Measurements from ENCODE around the gene PIK3CG.

PIK3CG gene

DNA sequence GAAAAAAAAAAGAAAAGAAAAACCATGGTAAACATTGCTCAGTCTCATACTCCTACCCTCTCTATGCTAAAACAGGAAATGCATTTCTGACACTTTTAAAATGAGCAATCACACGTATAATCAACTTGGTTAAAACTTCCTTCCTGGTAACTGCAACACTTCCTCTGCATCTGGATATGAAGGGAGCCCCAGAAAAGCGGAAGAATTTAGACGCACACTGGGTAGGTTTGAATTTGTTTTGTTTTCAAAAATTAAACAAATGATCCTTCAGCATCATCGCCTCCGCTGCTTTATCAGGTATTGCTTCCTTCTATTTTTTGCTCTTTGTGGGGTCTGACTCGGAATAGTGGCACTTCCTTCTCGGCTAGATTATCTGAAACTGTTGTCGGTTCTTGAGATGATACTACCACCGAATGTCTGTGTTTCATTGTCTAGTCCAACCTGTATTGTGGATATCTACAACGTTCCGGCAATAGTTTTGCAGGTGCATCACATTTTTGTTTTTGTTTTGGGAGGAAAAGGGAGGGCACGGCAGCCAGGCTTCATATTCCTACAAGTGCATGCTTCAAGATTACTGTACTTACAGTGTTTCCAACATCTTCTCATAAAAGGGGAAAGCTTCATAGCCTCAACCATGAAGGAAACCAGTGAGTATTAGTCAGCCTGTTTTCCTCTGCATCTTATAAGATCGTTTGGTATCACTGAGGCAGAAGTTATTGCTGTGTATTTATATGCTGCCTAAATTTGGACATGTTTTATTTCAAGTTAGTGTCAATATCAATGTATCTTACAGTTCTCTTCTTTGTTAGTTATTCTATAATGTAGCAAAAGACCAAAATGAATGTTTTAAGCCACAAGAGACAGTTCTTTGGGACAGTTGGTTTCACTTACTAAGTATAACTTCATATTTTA is at the start of gene PIK3CG:
PIK3CG (plus strand) TSS at position 153 of the 912 bp plus-strand sequence. CDS start 2,280 bp downstream, outside the sequence.
- TF ChIP-seq ZBTB10 (tag by site-specific recombination; IDR thresholded peaks at IDR 0.05), result no peak
- TF ChIP-seq GFI1B (tag by site-specific recombination; IDR thresholded peaks at IDR 0.05), result no peak
- TF ChIP-seq ZNF157 (tag by site-specific recombination; IDR thresholded peaks at IDR 0.05), result no peak
- TF ChIP-seq YY1 (tag by site-specific recombination; IDR thresholded peaks at IDR 0.05), result no peak
- TF ChIP-seq, protein P1, sequence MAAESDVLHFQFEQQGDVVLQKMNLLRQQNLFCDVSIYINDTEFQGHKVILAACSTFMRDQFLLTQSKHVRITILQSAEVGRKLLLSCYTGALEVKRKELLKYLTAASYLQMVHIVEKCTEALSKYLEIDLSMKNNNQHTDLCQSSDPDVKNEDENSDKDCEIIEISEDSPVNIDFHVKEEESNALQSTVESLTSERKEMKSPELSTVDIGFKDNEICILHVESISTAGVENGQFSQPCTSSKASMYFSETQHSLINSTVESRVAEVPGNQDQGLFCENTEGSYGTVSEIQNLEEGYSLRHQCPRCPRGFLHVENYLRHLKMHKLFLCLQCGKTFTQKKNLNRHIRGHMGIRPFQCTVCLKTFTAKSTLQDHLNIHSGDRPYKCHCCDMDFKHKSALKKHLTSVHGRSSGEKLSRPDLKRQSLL (tag by site-specific recombination; IDR thresholded peaks at IDR 0.05), result no peak
- no peak for TF ChIP-seq KLF7 (tag by site-specific recombination; IDR thresholded peaks at IDR 0.05; ENCODE audit: borderline replicate concordance)
- no peak for TF ChIP-seq ZNF362 (tag by site-specific recombination; IDR thresholded peaks at IDR 0.05)
- TF ChIP-seq RBAK (tag by site-specific recombination; IDR thresholded peaks at IDR 0.05), result no peak
- no peak for TF ChIP-seq ZNF404 (tag by site-specific recombination; IDR thresholded peaks at IDR 0.05)
- TF ChIP-seq SETDB1 (IDR thresholded peaks at IDR 0.05; ENCODE audit: insufficient read length, low read length), result no peak
- TF ChIP-seq ZNF677 (tag by site-specific recombination; IDR thresholded peaks at IDR 0.05), result no peak
- H3K36me3 ChIP-seq (ENCODE audit: control insufficient read depth in 2 of 2, insufficient read depth in 1 of 2, low read length in 2 of 2), result no peaks in the 10 kb centered on the region
- POLR2A ChIA-PET, result no interaction called here
- no peaks in the 10 kb centered on the region for H3K4me1 ChIP-seq (ENCODE audit: control insufficient read depth, insufficient read depth, low read length)
- H3K9me3 ChIP-seq (ENCODE audit: control insufficient read depth, insufficient read depth, low read depth, low read length), result no peaks in the 10 kb centered on the region
- CTCF ChIA-PET, result interaction anchor here (0.6 to 0.8 kb wide), 4 partner anchors 17 to 848 kb away, joined by 3 to 4 read pairs (median 4); no protein-coding TSS in a partner anchor
- no peak within 1 kb of the TSS for H3K27ac ChIP-seq (ENCODE audit: extremely low read depth, low read depth, low read length)
- H3K4me3 ChIP-seq (ENCODE audit: low read depth, low read length), result no peak within 1 kb of the TSS

- Histone ChIP-seq H3K4me3 (ENCODE audit: low read depth, low read length) (no peak overlapping the region), H3K27ac (ENCODE audit: extremely low read depth, low read depth, low read length) (no peak overlapping the region), H3K9me3 (ENCODE audit: control insufficient read depth, insufficient read depth, low read depth, low read length) (no peaks in the 10 kb centered on the region), H3K36me3 (ENCODE audit: control insufficient read depth in 2 of 2, insufficient read depth in 1 of 2, low read length in 2 of 2) (no peaks in the 10 kb centered on the region), H3K4me1 (ENCODE audit: control insufficient read depth, insufficient read depth, low read length) (no peaks in the 10 kb centered on the region)
- ChIA-PET POLR2A (no interaction called here), CTCF (no interaction called here)
- TF ChIP-seq ZNF596 (tag by site-specific recombination; IDR thresholded peaks at IDR 0.05) (no peak), MYNN (tag by site-specific recombination; IDR thresholded peaks at IDR 0.05; ENCODE audit: borderline replicate concordance) (no peak), ZFP41 (tag by site-specific recombination; IDR thresholded peaks at IDR 0.05; ENCODE audit: borderline replicate concordance) (no peak), ZBTB17 (tag by site-specific recombination; IDR thresholded peaks at IDR 0.05) (no peak), ZNF174 (tag by site-specific recombination; IDR thresholded peaks at IDR 0.05) (no peak), KLF17 (tag by site-specific recombination; IDR thresholded peaks at IDR 0.05) (no peak), ZNF548 (tag by site-specific recombination; IDR thresholded peaks at IDR 0.05) (no peak)
Measured at GRCh38 chr7:106817098-106817497, 48.0 kb upstream of the PIK3CG start.
